K562 (cell line): Measurements from ENCODE around the gene SEMA3C. TPM values are rescaled to one million over a fixed set of nuclear protein-coding genes. Genes with fewer than 3 reads are reported as not detected.

Experiments used
- ATAC-seq: fragments of 200-7000 bp; cut with Tn5 transposase; 3 replicates; pipeline ENCODE4 v1.9.1; 2020; ENCODE audit warnings: moderate library complexity
- BruUV-seq: library from RNA; stranded (reverse); fragments of 400-500 nt; replicated peaks from 2 replicates; lab custom pipeline; 2021; lab: Mats Ljungman, UMichigan
- CTCF ChIA-PET: fragments of 300-600 bp; formaldehyde crosslinking; extraction: SDS; loops from one replicate; lab custom pipeline; 2021; ENCODE audit warnings: low intra/inter-chr PET ratio; lab: Yijun Ruan, JAX
- POLR2A ChIA-PET: fragments of 300-600, 350-650 bp; sonication (Branson Sonifier 250); formaldehyde crosslinking; extraction: SDS; loops from one replicate; lab custom pipeline; 2021; ENCODE audit warnings: antibody characterized with exemption, inconsistent platforms; lab: Yijun Ruan, JAX
- DNase-seq, 4 experiments: peaks; one replicate each; pipeline versions ENCODE4 v3.0.0 to v3.0.0-alpha.2; 2011 to 2018; ENCODE audit warnings: low spot score in 3 of 4, mixed read lengths in 3 of 4; ENCODE audit errors: extremely low read depth in 1 of 4
- FAIRE-seq: peaks from 2 replicates; lab custom pipeline; 2011; peaks lifted over from hg19 to GRCh38; lab: Jason Lieb, UNC
- H2AFZ ChIP-seq: 2 replicates; pipeline ENCODE4 v1.6.0; 2011; ENCODE audit warnings: low read depth, low read length, control low read depth, inconsistent platforms
- H3K27ac ChIP-seq: fragments of 200-600 bp; 3 replicates; pipeline ENCODE4 v1.8.0; 2011; ENCODE audit warnings: low read depth, mild to moderate bottlenecking, control low read depth, inconsistent platforms, low read length, moderate library complexity, mixed read lengths; ENCODE audit errors: extremely low read depth
- H3K27me3 ChIP-seq, 2 experiments: fragments of 300-600 bp in 1 of 2; 2 replicates in 1 of 2; 3 replicates in 1 of 2; pipeline versions ENCODE4 v1.6.0 to v1.8.0; 2011; ENCODE audit warnings: inconsistent platforms in 2 of 2, low read length in 2 of 2, mild to moderate bottlenecking in 1 of 2, mixed read lengths in 1 of 2, moderate library complexity in 1 of 2; ENCODE audit not compliant: control insufficient read depth in 2 of 2, insufficient read depth in 2 of 2
- H3K36me3 ChIP-seq: fragments of 300-600 bp; 3 replicates; pipeline ENCODE4 v1.8.0; 2011; ENCODE audit warnings: mild to moderate bottlenecking, low read length, inconsistent platforms; ENCODE audit not compliant: control insufficient read depth, insufficient read depth
- H3K4me1 ChIP-seq, 2 experiments: fragments of 200-600 bp in 1 of 2; replicated peaks in 1 of 2; 2 replicates in 1 of 2; 3 replicates in 1 of 2; pipeline versions ENCODE4 v1.5.1 to v1.8.0; 2011; ENCODE audit warnings: inconsistent platforms in 2 of 2, low read length in 2 of 2, mild to moderate bottlenecking in 1 of 2, mixed read lengths in 1 of 2, moderate library complexity in 1 of 2; ENCODE audit not compliant: control insufficient read depth in 2 of 2, insufficient read depth in 2 of 2
- H3K4me2 ChIP-seq: 2 replicates; pipeline ENCODE4 v1.6.1; 2011; ENCODE audit warnings: low read length, control low read depth, inconsistent platforms, mixed read lengths; ENCODE audit not compliant: insufficient read depth
- H3K4me3 ChIP-seq: fragments of 200-600 bp; sonication (generic), shearing (Covaris generic); 2 replicates; pipeline ENCODE4 v1.5.1; 2016; ENCODE audit warnings: control low read depth, inconsistent platforms
- H3K79me2 ChIP-seq: fragments of 200-600 bp; 3 replicates; pipeline ENCODE4 v1.8.0; 2011; ENCODE audit warnings: low read length, inconsistent platforms; ENCODE audit not compliant: control insufficient read depth, insufficient read depth
- H3K9ac ChIP-seq, 2 experiments: 2 replicates each; pipeline versions ENCODE4 v1.6.0 to v1.6.1; 2011; ENCODE audit warnings: low read depth in 2 of 2, low read length in 2 of 2, control low read depth in 1 of 2, inconsistent platforms in 1 of 2, mild to moderate bottlenecking in 1 of 2, mixed read lengths in 1 of 2; ENCODE audit not compliant: insufficient read depth in 1 of 2
- H3K9me1 ChIP-seq: one replicate; pipeline ENCODE4 v1.6.0; 2011; ENCODE audit warnings: inconsistent platforms, mild to moderate bottlenecking, low read length, moderate library complexity; ENCODE audit not compliant: control insufficient read depth, insufficient read depth
- H3K9me3 ChIP-seq: replicated peaks from 2 replicates; pipeline ENCODE4 v1.5.1; 2011; ENCODE audit warnings: low read depth, low read length, inconsistent platforms; ENCODE audit not compliant: control insufficient read depth, insufficient read depth
- H4K20me1 ChIP-seq: replicated peaks from 2 replicates; pipeline ENCODE4 v1.6.1; 2011; ENCODE audit warnings: low read length, inconsistent platforms, mixed read lengths; ENCODE audit not compliant: control insufficient read depth, insufficient read depth
- ATF7 ChIP-seq: fragments of 450-650 bp; IDR thresholded peaks from 2 replicates; pipeline ENCODE4 v1.7.1; 2014; ENCODE audit warnings: mild to moderate bottlenecking, moderate library complexity
- HDAC1 ChIP-seq, 2 experiments: fragments of 450-650 bp; IDR thresholded peaks; 2 replicates each; pipeline ENCODE4 v1.6.1; 2016 to 2017; ENCODE audit warnings: inconsistent platforms in 1 of 2, mild to moderate bottlenecking in 1 of 2, moderate library complexity in 1 of 2
- HLTF ChIP-seq: fragments of 450-650 bp; IDR thresholded peaks from 2 replicates; pipeline ENCODE4 v1.6.1; 2016
- KLF10 ChIP-seq: fragments of 250-450 bp; sonication (Bioruptor Pico); IDR thresholded peaks from 2 replicates; pipeline ENCODE4 v1.6.1; 2021; ENCODE audit warnings: matching md5 sums
- NCOA2 ChIP-seq, 2 experiments: fragments of 450-650 bp; IDR thresholded peaks; 2 replicates each; pipeline ENCODE4 v1.6.1; 2018; ENCODE audit warnings: mild to moderate bottlenecking in 2 of 2, moderate library complexity in 1 of 2; ENCODE audit not compliant: partially characterized antibody in 2 of 2
- NELFE ChIP-seq: IDR thresholded peaks from 2 replicates; pipeline ENCODE4 v1.6.1; 2011; ENCODE audit warnings: mild to moderate bottlenecking; ENCODE audit not compliant: insufficient read depth, insufficient read length
- PHB2 ChIP-seq: fragments of 450-650 bp; IDR thresholded peaks from 2 replicates; pipeline ENCODE4 v1.6.1; 2017; ENCODE audit warnings: low read depth
- RHOXF2B ChIP-seq: fragments of 250-450 bp; sonication (Bioruptor Pico); conservative IDR thresholded peaks from 2 replicates; pipeline ENCODE4 v1.5.1; 2021
- SNAPC5 ChIP-seq: fragments of 250-450 bp; sonication (Bioruptor Pico); IDR thresholded peaks from 2 replicates; pipeline ENCODE4 v1.8.0; 2021; ENCODE audit warnings: moderate library complexity, mild to moderate bottlenecking, inconsistent platforms
- SNIP1 ChIP-seq: fragments of 450-650 bp; IDR thresholded peaks from 2 replicates; pipeline ENCODE4 v1.7.1; 2017; ENCODE audit warnings: low read depth, mild to moderate bottlenecking
- SRSF3 ChIP-seq: fragments of 200-400 bp; formaldehyde crosslinking; IDR thresholded peaks from 2 replicates; pipeline ENCODE4 v1.6.1; 2016; ENCODE audit warnings: mild to moderate bottlenecking, low read length, moderate library complexity; ENCODE audit not compliant: insufficient read depth
- ZNF695 ChIP-seq: fragments of 450-650 bp; formaldehyde crosslinking; IDR thresholded peaks from 2 replicates; pipeline ENCODE4 v1.4.0; 2020; ENCODE audit warnings: mild to moderate bottlenecking, moderate library complexity
- ZNF764 ChIP-seq: fragments of 250-450 bp; sonication (Bioruptor Pico); IDR thresholded peaks from 2 replicates; pipeline ENCODE4 v1.4.0; 2020; ENCODE audit warnings: low read depth, mild to moderate bottlenecking, moderate library complexity
- ZNF79 ChIP-seq: fragments of 250-450 bp; sonication (Bioruptor Pico); IDR thresholded peaks from 2 replicates; pipeline ENCODE4 v1.4.0; 2020; ENCODE audit warnings: low read depth, mild to moderate bottlenecking, moderate library complexity
- WGBS: fragments of 100-300 bp; shearing (Covaris generic); methylation state at CpG from one replicate; pipeline ENCODE4 v1.1.6; 2016; ENCODE audit warnings: low coverage, mixed read lengths; ENCODE audit not compliant: insufficient coverage; ENCODE audit errors: missing lambda C conversion rate; 5-methylcytosine and 5-hydroxymethylcytosine counted together
- in situ Hi-C: fragments of 300-500 bp; cut with MboI; formaldehyde crosslinking; loops from 4 replicates; pipeline ENCODE4 v1.15.0; 2018; ENCODE audit warnings: inconsistent platforms, mixed read lengths
- intact Hi-C: fragments of 100-400 bp; cut with micrococcal nuclease; formaldehyde crosslinking; loops from 2 replicates; pipeline ENCODE4 v1.14.2; 2022
- polyA plus RNA-seq, 8 experiments: library from polyadenylated mRNA; depleted of rRNA in 4 of 8; stranded (reverse) in 5 of 8; unstranded in 3 of 8; fragments of >200 nt; fragmentation: Nextera tagmentation in 2 of 8; fragmentation: Illumina TruSeq in 1 of 8; extraction: Ambion mirVana in 2 of 8; extraction: Trizol in 1 of 8; gene quantifications; 2 replicates each; pipeline versions ENCODE4 v1.2.1 to v1.2.3, GENCODE V29; 2011 to 2014; ENCODE audit warnings: inconsistent platforms in 1 of 8, missing spikeins in 1 of 8
- total RNA-seq, 7 experiments: library from RNA; depleted of rRNA in 6 of 7; stranded (reverse); fragments of >200 nt in 6 of 7; fragmentation: Illumina TruSeq in 2 of 7; extraction: Trizol in 2 of 7; gene quantifications; 2 replicates each; pipeline versions ENCODE4 v1.2.1 to v1.2.3, GENCODE V29; 2011 to 2021; ENCODE audit warnings: low replicate concordance in 1 of 7
- TF ChIP-seq, protein P1 (sequence below): sonication (generic); formaldehyde crosslinking; IDR thresholded peaks from 2 replicates; pipeline ENCODE4 v1.8.1; 2023; ENCODE audit warnings: mild to moderate bottlenecking, missing genetic modification reagents, moderate library complexity

Gene SEMA3C
- total and polyA plus RNA-seq, 9 of the 15 experiments (the other 6 are each of a cell fraction or from before 2014, with no cell fraction given), result 0.04 to 0.36 (median 0.12) TPM; not detected in 3

DNA sequence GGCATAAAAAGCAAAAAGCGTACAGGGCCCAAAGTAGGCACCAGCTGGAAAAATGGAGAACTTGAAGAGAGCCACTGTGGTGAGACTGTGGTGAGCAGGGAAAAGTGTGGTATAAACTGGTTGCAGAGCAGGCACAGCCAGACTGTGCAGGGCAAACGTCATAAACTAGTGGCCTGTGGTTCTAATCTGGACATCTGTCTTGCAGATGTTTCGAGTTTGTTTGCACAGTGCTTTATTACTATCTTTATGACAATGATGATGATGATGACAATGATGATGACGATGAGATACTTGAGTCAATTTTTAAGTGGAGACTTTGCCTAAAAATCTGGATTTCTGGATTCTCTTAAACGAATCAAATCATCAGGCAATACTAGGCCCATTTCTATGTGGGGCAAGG lies 45.7 kb downstream of the SEMA3C start:
- CTCF ChIA-PET, result no interaction called here
- 2% methylated on average over 5 of the region's 5 CpGs for WGBS
- TF ChIP-seq SNAPC5 (CRISPR knock-in tag) (no peak), KLF10 (CRISPR knock-in tag) (no peak), ZNF79 (CRISPR knock-in tag) (no peak), ZNF695 (CRISPR knock-in tag) (no peak), SRSF3 (no peak), NELFE (no peak), RHOXF2B (CRISPR knock-in tag) (no peak), ATF7 (no peak), ZNF764 (CRISPR knock-in tag) (no peak), PHB2 (no peak), HLTF (no peak), SNIP1 (no peak), NCOA2 (IDR thresholded peaks at IDR 0.05; ENCODE audit: partially characterized antibody in 2 of 2) (no peak), HDAC1 (IDR thresholded peaks at IDR 0.05) (no peak)
- TF ChIP-seq, protein P1, sequence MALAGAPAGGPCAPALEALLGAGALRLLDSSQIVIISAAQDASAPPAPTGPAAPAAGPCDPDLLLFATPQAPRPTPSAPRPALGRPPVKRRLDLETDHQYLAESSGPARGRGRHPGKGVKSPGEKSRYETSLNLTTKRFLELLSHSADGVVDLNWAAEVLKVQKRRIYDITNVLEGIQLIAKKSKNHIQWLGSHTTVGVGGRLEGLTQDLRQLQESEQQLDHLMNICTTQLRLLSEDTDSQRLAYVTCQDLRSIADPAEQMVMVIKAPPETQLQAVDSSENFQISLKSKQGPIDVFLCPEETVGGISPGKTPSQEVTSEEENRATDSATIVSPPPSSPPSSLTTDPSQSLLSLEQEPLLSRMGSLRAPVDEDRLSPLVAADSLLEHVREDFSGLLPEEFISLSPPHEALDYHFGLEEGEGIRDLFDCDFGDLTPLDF, result no peak

More for the DNA sequence above, 45.7 kb downstream of the SEMA3C start:
- Histone ChIP-seq H3K9me1 (no peaks in the 10 kb centered on the region), H2AFZ (no peak overlapping the region), H3K79me2 (no peaks in the 10 kb centered on the region), H4K20me1 (no peaks in the 10 kb centered on the region), H3K4me3 (no peak overlapping the region), H3K27me3 (no peaks in the 10 kb centered on the region), H3K4me1 (no peaks in the 10 kb centered on the region), H3K9ac (no peak overlapping the region), H3K4me2 (no peak overlapping the region), H3K36me3 (no peaks in the 10 kb centered on the region), H3K9me3 (no peaks in the 10 kb centered on the region), H3K27ac (no peak overlapping the region)
- no peak for ATAC-seq
- POLR2A ChIA-PET, result no interaction called here
- no peak for DNase-seq
- FAIRE-seq, result no peak
- BruUV-seq, result no TSS peak
- in situ Hi-C loops (no loop called here), intact Hi-C loops (no loop called here)
